GM12878 (cell line): ENCODE data around the gene OR5B3.

ENCODE experiments used
- BCLAF1 ChIP-seq: fragments of 450-650 bp; IDR thresholded peaks from 2 replicates; pipeline ENCODE4 v1.6.1; 2017; ENCODE audit warnings: antibody characterized with exemption, mild to moderate bottlenecking, moderate library complexity
- CTCF ChIP-seq, 3 experiments: IDR thresholded peaks in 2 of 3; conservative IDR thresholded peaks in 1 of 3; 2 replicates each; pipeline ENCODE4 v1.5.1; 2011; ENCODE audit warnings: low read depth in 3 of 3, low read length in 3 of 3, mild to moderate bottlenecking in 3 of 3, control low read depth in 2 of 3, moderate library complexity in 2 of 3, inconsistent platforms in 1 of 3, mixed read lengths in 1 of 3; ENCODE audit not compliant: control insufficient read depth in 2 of 3, insufficient read depth in 1 of 3; ENCODE audit errors: extremely low read depth in 1 of 3
- JUND ChIP-seq: IDR thresholded peaks from 2 replicates; pipeline ENCODE4 v1.6.1; 2012; ENCODE audit warnings: low read depth, mild to moderate bottlenecking, low read length, improper control_type of control experiment, moderate library complexity
- MAX ChIP-seq: IDR thresholded peaks from 2 replicates; pipeline ENCODE4 v1.6.1; 2012; ENCODE audit warnings: low read depth, low read length, improper control_type of control experiment
- POLR2A ChIP-seq: IDR thresholded peaks from 2 replicates; pipeline ENCODE4 v1.6.1; 2011; ENCODE audit warnings: low read depth, mild to moderate bottlenecking, low read length
- RCOR1 ChIP-seq: conservative IDR thresholded peaks from 2 replicates; pipeline ENCODE4 v1.6.1; 2012; ENCODE audit warnings: low read depth, low read length, improper control_type of control experiment
- SIN3A ChIP-seq: IDR thresholded peaks from 2 replicates; pipeline ENCODE4 v1.6.1; 2012; ENCODE audit warnings: low read depth, low read length, improper control_type of control experiment
- SMC3 ChIP-seq: IDR thresholded peaks from 2 replicates; pipeline ENCODE4 v1.6.1; 2011; ENCODE audit warnings: low read length, improper control_type of control experiment, borderline replicate concordance
- TAF1 ChIP-seq: IDR thresholded peaks from 2 replicates; pipeline ENCODE4 v1.6.1; 2011; ENCODE audit warnings: mild to moderate bottlenecking, low read depth, low read length, borderline replicate concordance

GRCh38 chr11:58406774-58407173 is at the start of gene OR5B3:
- TF ChIP-seq CTCF (IDR thresholded peaks at IDR 0.05 in 2 of 3, conservative IDR thresholded peaks at IDR 0.05 in 1 of 3; ENCODE audit: control insufficient read depth in 2 of 3, extremely low read depth in 1 of 3, insufficient read depth in 1 of 3, low read depth in 3 of 3, low read length in 3 of 3) (no peak), POLR2A (no peak), MAX (no peak), SMC3 (no peak), BCLAF1 (no peak), RCOR1 (no peak), JUND (no peak), SIN3A (no peak), TAF1 (no peak)
